Gastroesophageal sphincter (tissue), 3 donors: ENCODE measurements around the gene LTN1.

Experiments
- CTCF ChIP-seq, 4 experiments: fragments of 200-600 bp in 2 of 4; fragments of 450-650 bp in 2 of 4; sonication (generic) in 1 of 4; IDR thresholded peaks; one replicate each; pipeline ENCODE4 v1.5.1; 2017 to 2019; ENCODE audit warnings: antibody characterized with exemption in 4 of 4, mild to moderate bottlenecking in 2 of 4, moderate library complexity in 2 of 4
- EP300 ChIP-seq: sonication (generic); formaldehyde crosslinking; IDR thresholded peaks from one replicate; pipeline ENCODE4 v1.6.1; 2017; ENCODE audit warnings: antibody characterized with exemption, mild to moderate bottlenecking
- POLR2A ChIP-seq, 2 donors: fragments of 450-650 bp; IDR thresholded peaks; one replicate each; pipeline ENCODE4 v1.6.1; 2017; ENCODE audit warnings: antibody characterized with exemption in 2 of 2, mild to moderate bottlenecking in 2 of 2, moderate library complexity in 1 of 2

DNA sequence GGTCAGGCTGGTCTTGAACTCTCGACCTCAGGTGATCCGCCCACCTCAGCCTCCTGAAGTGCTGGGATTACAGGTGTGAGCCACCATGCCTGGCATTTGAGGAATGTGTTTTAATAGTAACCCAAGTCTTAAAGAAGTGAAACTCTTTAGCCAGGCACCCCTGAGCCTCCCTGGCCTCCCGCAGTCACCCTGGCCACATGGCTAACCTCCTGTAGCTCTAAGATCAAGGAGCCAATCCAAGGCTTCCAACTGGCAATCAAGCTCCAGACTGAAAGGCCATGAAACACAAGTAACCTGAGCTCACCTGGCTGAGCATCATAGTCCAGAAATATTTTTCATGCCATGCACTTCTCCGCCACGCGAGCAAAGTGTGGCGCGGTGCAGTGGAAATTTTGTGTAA is 84.3 kb downstream of the LTN1 start:
- no peak for TF ChIP-seq CTCF (IDR thresholded peaks at IDR 0.05)
- no peak for TF ChIP-seq EP300
- no peak for TF ChIP-seq POLR2A (IDR thresholded peaks at IDR 0.05)
